ENCODE measurements around the gene UPK3A. TPM values are rescaled to one million over a fixed set of nuclear protein-coding genes. Genes with fewer than 3 reads are reported as not detected.

Gene UPK3A
- total RNA-seq, 2 experiments from 2014 or later = not detected

- Mint-ChIP-seq H3K27me3 (no peaks in the 10 kb centered on the region), H3K36me3 (ENCODE audit: low read depth) (no peaks in the 10 kb centered on the region), H3K27ac (no peak overlapping the region), H3K9me3 (no peaks in the 10 kb centered on the region), H3K4me3 (no peak overlapping the region), H3K4me1 (ENCODE audit: low read depth) (peaks cover 10% of the 10 kb centered on the region)
- H3K9me3 ChIP-seq (ENCODE audit: control insufficient read depth in 1 of 2, insufficient read depth in 1 of 2, low read length in 2 of 2) = no peaks in the 10 kb centered on the region
- ChIA-PET POLR2A (no interaction called here), CTCF (no interaction called here)
- no peaks in the 10 kb centered on the region for H3K27me3 ChIP-seq (ENCODE audit: control insufficient read depth in 1 of 2, insufficient read depth in 2 of 2, low read length in 2 of 2)
- peaks cover 6% of the 10 kb centered on the region for H3K4me1 ChIP-seq (ENCODE audit: insufficient read depth, low read length)
- DNase-seq = no peak
- no peak overlapping the region for H3K4me3 ChIP-seq (ENCODE audit: low read length)
- H3K36me3 ChIP-seq (ENCODE audit: insufficient read depth, low read length) = no peaks in the 10 kb centered on the region
- no peak for ATAC-seq (ENCODE audit: poor library complexity)
- intact Hi-C loops (cut with DNase I, micrococcal nuclease) = no loop called here
- no peak overlapping the region for H3K27ac ChIP-seq (ENCODE audit: low read depth in 1 of 2, low read length in 2 of 2)
- TF ChIP-seq CTCF (IDR thresholded peaks at IDR 0.05) = no peak
These were observed 18.0 kb downstream of the UPK3A start for GRCh38 chr22:45302751-45303150.

DNA sequence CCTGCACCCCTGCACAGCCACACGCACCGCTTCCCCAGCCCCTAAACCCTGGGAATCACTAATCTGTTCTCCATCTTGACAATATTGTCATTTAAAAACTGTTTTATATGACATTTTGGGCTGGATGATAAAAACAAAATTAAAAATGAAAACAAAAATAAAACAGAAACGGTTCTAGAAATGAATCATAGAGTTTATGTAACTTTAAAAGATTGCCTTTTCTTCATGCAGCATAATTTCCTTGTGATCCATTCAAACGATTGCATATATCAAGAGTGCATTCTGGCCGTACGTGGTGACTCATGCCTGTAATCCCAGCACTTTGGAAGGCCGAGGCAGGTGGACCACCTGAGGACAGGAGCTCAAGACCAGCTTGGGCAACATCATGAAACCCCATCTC, 18.4 kb downstream of the UPK3A start:
- H3K9me3 ChIP-seq (ENCODE audit: control insufficient read depth in 1 of 2, insufficient read depth in 1 of 2, low read length in 2 of 2) = no peaks in the 10 kb centered on the region
- Mint-ChIP-seq H3K27ac (no peak overlapping the region), H3K9me3 (no peaks in the 10 kb centered on the region), H3K4me1 (ENCODE audit: low read depth) (peaks cover 10% of the 10 kb centered on the region), H3K27me3 (no peaks in the 10 kb centered on the region), H3K4me3 (no peak overlapping the region), H3K36me3 (ENCODE audit: low read depth) (no peaks in the 10 kb centered on the region)
- H3K4me1 ChIP-seq (ENCODE audit: insufficient read depth, low read length) = peaks cover 6% of the 10 kb centered on the region
- intact Hi-C loops (cut with DNase I, micrococcal nuclease) = no loop called here
- no peaks in the 10 kb centered on the region for H3K27me3 ChIP-seq (ENCODE audit: control insufficient read depth in 1 of 2, insufficient read depth in 2 of 2, low read length in 2 of 2)
- CTCF ChIA-PET = no interaction called here
- TF ChIP-seq CTCF (IDR thresholded peaks at IDR 0.05) = no peak
- DNase-seq (no peak), ATAC-seq (ENCODE audit: poor library complexity) (no peak)
- H3K4me3 ChIP-seq (ENCODE audit: low read length) = no peak overlapping the region
- H3K36me3 ChIP-seq (ENCODE audit: insufficient read depth, low read length) = no peaks in the 10 kb centered on the region
- POLR2A ChIA-PET = no interaction called here
- no peak overlapping the region for H3K27ac ChIP-seq (ENCODE audit: low read depth in 1 of 2, low read length in 2 of 2)

GRCh38 chr22:45304971-45305370, 20.2 kb downstream of the UPK3A start:
- no peaks in the 10 kb centered on the region for H3K36me3 ChIP-seq (ENCODE audit: insufficient read depth, low read length)
- Mint-ChIP-seq H3K27me3 (no peaks in the 10 kb centered on the region), H3K27ac (no peak overlapping the region), H3K4me3 (no peak overlapping the region), H3K36me3 (ENCODE audit: low read depth) (no peaks in the 10 kb centered on the region), H3K9me3 (no peaks in the 10 kb centered on the region), H3K4me1 (ENCODE audit: low read depth) (peaks cover 12% of the 10 kb centered on the region)
- no peaks in the 10 kb centered on the region for H3K9me3 ChIP-seq (ENCODE audit: control insufficient read depth in 1 of 2, insufficient read depth in 1 of 2, low read length in 2 of 2)
- POLR2A ChIA-PET = no interaction called here
- no peaks in the 10 kb centered on the region for H3K27me3 ChIP-seq (ENCODE audit: control insufficient read depth in 1 of 2, insufficient read depth in 2 of 2, low read length in 2 of 2)
- ATAC-seq (ENCODE audit: poor library complexity) (no peak), DNase-seq (no peak)
- intact Hi-C loops (cut with DNase I, micrococcal nuclease) = loop anchor here in 1 of 2 experiments (5.0 kb wide), 1 partner anchor 603 kb away; the partner anchor contains the start of gene PRR5
- no peak overlapping the region for H3K4me3 ChIP-seq (ENCODE audit: low read length)
- no peak overlapping the region for H3K27ac ChIP-seq (ENCODE audit: low read depth in 1 of 2, low read length in 2 of 2)
- CTCF ChIA-PET = no interaction called here
- H3K4me1 ChIP-seq (ENCODE audit: insufficient read depth, low read length) = peaks cover 12% of the 10 kb centered on the region
- TF ChIP-seq CTCF (IDR thresholded peaks at IDR 0.05) = no peak

All from CD4-positive, alpha-beta T cell (primary cell).